Fibroblast of villous mesenchyme (primary cell): Measurements from ENCODE around the gene CDC42BPB. TPM values are rescaled to one million over a fixed set of nuclear protein-coding genes. Genes with fewer than 3 reads are reported as not detected.
A peak's percentile ranks its signal among the peaks of the same experiment; 100 is the strongest.

Experiments
- DNase-seq: peaks from one replicate; pipeline ENCODE4 v3.0.0-alpha.2; 2010; ENCODE audit warnings: low read depth
- H3K4me3 ChIP-seq: 2 replicates; pipeline ENCODE4 v1.5.1; 2011; ENCODE audit warnings: low read depth, mild to moderate bottlenecking, low read length
- total RNA-seq: library from RNA; depleted of rRNA; stranded (reverse); fragments of >200 nt; gene quantifications from 2 replicates; pipeline ENCODE4 v1.2.3, GENCODE V29; 2012
- TF ChIP-seq, protein P1 (sequence below): IDR thresholded peaks from 2 replicates; pipeline ENCODE4 v1.5.1; 2012; ENCODE audit warnings: low read depth, mild to moderate bottlenecking, low read length; ENCODE audit not compliant: insufficient read depth

The CDC42BPB gene
- total RNA-seq, 1 donor = 122 TPM

- peak; percentile 95 for DNase-seq
- TF ChIP-seq, protein P1, sequence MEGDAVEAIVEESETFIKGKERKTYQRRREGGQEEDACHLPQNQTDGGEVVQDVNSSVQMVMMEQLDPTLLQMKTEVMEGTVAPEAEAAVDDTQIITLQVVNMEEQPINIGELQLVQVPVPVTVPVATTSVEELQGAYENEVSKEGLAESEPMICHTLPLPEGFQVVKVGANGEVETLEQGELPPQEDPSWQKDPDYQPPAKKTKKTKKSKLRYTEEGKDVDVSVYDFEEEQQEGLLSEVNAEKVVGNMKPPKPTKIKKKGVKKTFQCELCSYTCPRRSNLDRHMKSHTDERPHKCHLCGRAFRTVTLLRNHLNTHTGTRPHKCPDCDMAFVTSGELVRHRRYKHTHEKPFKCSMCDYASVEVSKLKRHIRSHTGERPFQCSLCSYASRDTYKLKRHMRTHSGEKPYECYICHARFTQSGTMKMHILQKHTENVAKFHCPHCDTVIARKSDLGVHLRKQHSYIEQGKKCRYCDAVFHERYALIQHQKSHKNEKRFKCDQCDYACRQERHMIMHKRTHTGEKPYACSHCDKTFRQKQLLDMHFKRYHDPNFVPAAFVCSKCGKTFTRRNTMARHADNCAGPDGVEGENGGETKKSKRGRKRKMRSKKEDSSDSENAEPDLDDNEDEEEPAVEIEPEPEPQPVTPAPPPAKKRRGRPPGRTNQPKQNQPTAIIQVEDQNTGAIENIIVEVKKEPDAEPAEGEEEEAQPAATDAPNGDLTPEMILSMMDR = no peak
- H3K4me3 ChIP-seq = peak overlapping the region; percentile 13
Observed at GRCh38 chr14:103033681-103034096, 23.7 kb downstream of the CDC42BPB start.

GRCh38 chr14:103031956-103032355, 25.4 kb downstream of the CDC42BPB start:
- TF ChIP-seq, protein P1 = peak; percentile 39
- H3K4me3 ChIP-seq = no peak overlapping the region
- peak; percentile 39 for DNase-seq

GRCh38 chr14:103031566-103031911, 25.8 kb downstream of the CDC42BPB start:
- no peak overlapping the region for H3K4me3 ChIP-seq
- TF ChIP-seq, protein P1 = no peak

GRCh38 chr14:103030741-103031565, 26.4 kb downstream of the CDC42BPB start:
- H3K4me3 ChIP-seq = no peak overlapping the region
- DNase-seq = peak; percentile 92
- TF ChIP-seq, protein P1 = no peak

More at GRCh38 chr14:103031566-103031911, 25.8 kb downstream of the CDC42BPB start:
- no peak for DNase-seq

GRCh38 chr14:103029936-103030335, 27.4 kb downstream of the CDC42BPB start:
- no peak overlapping the region for H3K4me3 ChIP-seq
- DNase-seq = no peak
- TF ChIP-seq, protein P1 = no peak

DNA sequence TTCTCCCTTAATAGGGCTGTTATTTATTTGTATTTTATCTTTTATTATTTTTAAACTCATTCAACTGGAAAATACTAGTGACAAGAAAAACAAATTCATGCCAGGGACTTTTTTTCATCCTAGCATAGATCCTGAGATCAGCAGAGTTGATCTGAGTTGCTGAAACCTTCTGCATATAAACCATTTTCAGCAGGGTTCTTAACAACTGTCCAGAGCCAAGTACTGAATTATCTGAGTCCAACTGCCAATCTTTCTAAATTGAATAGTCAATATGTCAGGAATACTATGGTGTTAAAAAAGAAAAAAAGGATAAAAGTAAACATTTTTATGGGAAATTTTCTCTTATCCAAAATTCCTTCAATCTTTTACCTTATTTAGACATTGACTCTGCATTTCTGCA, 28.6 kb downstream of the CDC42BPB start:
- TF ChIP-seq, protein P1 = no peak
- no peak overlapping the region for H3K4me3 ChIP-seq
- DNase-seq = no peak
